ENCODE measurements around the gene ATXN1. TPM values are rescaled to one million over a fixed set of nuclear protein-coding genes. Genes with fewer than 3 reads are reported as not detected.

The ATXN1 gene
- total and polyA plus RNA-seq, 2 of the 8 experiments (the other 6 are each of a cell fraction or from before 2014, with no cell fraction given), result 1.6 to 4.0 TPM

DNA sequence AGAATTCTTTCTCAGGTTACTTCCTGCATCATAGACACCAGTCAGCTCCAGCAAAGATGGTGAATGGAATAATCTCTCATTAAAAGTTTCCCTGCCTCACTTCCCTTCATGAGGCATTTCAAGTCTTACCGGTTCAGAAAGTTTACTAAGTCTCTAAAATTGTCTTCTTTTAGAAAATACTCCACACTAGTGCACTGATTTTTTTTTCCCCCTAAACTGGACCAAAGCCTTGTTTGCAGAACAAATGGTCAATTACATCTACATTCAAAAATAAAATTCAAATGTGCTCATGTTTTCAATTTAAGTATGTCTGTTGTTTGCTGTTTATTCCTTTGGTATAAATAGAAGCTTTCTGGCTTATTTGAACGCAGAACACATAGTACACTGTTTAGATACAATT is 411.7 kb downstream of the ATXN1 start (continued):
- TF ChIP-seq, protein P1, sequence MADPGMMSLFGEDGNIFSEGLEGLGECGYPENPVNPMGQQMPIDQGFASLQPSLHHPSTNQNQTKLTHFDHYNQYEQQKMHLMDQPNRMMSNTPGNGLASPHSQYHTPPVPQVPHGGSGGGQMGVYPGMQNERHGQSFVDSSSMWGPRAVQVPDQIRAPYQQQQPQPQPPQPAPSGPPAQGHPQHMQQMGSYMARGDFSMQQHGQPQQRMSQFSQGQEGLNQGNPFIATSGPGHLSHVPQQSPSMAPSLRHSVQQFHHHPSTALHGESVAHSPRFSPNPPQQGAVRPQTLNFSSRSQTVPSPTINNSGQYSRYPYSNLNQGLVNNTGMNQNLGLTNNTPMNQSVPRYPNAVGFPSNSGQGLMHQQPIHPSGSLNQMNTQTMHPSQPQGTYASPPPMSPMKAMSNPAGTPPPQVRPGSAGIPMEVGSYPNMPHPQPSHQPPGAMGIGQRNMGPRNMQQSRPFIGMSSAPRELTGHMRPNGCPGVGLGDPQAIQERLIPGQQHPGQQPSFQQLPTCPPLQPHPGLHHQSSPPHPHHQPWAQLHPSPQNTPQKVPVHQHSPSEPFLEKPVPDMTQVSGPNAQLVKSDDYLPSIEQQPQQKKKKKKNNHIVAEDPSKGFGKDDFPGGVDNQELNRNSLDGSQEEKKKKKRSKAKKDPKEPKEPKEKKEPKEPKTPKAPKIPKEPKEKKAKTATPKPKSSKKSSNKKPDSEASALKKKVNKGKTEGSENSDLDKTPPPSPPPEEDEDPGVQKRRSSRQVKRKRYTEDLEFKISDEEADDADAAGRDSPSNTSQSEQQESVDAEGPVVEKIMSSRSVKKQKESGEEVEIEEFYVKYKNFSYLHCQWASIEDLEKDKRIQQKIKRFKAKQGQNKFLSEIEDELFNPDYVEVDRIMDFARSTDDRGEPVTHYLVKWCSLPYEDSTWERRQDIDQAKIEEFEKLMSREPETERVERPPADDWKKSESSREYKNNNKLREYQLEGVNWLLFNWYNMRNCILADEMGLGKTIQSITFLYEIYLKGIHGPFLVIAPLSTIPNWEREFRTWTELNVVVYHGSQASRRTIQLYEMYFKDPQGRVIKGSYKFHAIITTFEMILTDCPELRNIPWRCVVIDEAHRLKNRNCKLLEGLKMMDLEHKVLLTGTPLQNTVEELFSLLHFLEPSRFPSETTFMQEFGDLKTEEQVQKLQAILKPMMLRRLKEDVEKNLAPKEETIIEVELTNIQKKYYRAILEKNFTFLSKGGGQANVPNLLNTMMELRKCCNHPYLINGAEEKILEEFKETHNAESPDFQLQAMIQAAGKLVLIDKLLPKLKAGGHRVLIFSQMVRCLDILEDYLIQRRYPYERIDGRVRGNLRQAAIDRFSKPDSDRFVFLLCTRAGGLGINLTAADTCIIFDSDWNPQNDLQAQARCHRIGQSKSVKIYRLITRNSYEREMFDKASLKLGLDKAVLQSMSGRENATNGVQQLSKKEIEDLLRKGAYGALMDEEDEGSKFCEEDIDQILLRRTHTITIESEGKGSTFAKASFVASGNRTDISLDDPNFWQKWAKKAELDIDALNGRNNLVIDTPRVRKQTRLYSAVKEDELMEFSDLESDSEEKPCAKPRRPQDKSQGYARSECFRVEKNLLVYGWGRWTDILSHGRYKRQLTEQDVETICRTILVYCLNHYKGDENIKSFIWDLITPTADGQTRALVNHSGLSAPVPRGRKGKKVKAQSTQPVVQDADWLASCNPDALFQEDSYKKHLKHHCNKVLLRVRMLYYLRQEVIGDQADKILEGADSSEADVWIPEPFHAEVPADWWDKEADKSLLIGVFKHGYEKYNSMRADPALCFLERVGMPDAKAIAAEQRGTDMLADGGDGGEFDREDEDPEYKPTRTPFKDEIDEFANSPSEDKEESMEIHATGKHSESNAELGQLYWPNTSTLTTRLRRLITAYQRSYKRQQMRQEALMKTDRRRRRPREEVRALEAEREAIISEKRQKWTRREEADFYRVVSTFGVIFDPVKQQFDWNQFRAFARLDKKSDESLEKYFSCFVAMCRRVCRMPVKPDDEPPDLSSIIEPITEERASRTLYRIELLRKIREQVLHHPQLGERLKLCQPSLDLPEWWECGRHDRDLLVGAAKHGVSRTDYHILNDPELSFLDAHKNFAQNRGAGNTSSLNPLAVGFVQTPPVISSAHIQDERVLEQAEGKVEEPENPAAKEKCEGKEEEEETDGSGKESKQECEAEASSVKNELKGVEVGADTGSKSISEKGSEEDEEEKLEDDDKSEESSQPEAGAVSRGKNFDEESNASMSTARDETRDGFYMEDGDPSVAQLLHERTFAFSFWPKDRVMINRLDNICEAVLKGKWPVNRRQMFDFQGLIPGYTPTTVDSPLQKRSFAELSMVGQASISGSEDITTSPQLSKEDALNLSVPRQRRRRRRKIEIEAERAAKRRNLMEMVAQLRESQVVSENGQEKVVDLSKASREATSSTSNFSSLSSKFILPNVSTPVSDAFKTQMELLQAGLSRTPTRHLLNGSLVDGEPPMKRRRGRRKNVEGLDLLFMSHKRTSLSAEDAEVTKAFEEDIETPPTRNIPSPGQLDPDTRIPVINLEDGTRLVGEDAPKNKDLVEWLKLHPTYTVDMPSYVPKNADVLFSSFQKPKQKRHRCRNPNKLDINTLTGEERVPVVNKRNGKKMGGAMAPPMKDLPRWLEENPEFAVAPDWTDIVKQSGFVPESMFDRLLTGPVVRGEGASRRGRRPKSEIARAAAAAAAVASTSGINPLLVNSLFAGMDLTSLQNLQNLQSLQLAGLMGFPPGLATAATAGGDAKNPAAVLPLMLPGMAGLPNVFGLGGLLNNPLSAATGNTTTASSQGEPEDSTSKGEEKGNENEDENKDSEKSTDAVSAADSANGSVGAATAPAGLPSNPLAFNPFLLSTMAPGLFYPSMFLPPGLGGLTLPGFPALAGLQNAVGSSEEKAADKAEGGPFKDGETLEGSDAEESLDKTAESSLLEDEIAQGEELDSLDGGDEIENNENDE (IDR thresholded peaks at IDR 0.05; ENCODE audit: insufficient replicate concordance, low read length), result no peak
- TF ChIP-seq ZNF274 (IDR thresholded peaks at IDR 0.05; ENCODE audit: borderline replicate concordance, extremely low read depth, low read length) (no peak), CBX5 (IDR thresholded peaks at IDR 0.05; ENCODE audit: low read depth, low read length) (no peak), TEAD4 (IDR thresholded peaks at IDR 0.05; ENCODE audit: low read depth, low read length) (no peak), SUZ12 (IDR thresholded peaks at IDR 0.05; ENCODE audit: low read length) (no peak), SP4 (IDR thresholded peaks at IDR 0.05; ENCODE audit: low read length) (no peak), JUN (IDR thresholded peaks at IDR 0.05; ENCODE audit: low read depth, low read length) (no peak), SIRT6 (IDR thresholded peaks at IDR 0.05; ENCODE audit: low read length) (no peak)
- TF ChIP-seq, protein P2, sequence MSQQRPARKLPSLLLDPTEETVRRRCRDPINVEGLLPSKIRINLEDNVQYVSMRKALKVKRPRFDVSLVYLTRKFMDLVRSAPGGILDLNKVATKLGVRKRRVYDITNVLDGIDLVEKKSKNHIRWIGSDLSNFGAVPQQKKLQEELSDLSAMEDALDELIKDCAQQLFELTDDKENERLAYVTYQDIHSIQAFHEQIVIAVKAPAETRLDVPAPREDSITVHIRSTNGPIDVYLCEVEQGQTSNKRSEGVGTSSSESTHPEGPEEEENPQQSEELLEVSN (IDR thresholded peaks at IDR 0.05), result no peak
- TF ChIP-seq, protein P3, sequence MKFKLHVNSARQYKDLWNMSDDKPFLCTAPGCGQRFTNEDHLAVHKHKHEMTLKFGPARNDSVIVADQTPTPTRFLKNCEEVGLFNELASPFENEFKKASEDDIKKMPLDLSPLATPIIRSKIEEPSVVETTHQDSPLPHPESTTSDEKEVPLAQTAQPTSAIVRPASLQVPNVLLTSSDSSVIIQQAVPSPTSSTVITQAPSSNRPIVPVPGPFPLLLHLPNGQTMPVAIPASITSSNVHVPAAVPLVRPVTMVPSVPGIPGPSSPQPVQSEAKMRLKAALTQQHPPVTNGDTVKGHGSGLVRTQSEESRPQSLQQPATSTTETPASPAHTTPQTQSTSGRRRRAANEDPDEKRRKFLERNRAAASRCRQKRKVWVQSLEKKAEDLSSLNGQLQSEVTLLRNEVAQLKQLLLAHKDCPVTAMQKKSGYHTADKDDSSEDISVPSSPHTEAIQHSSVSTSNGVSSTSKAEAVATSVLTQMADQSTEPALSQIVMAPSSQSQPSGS (IDR thresholded peaks at IDR 0.05; ENCODE audit: low read length), result no peak
